ENCODE data around the gene C10orf90. TPM values are rescaled to one million over a fixed set of nuclear protein-coding genes. Genes with fewer than 3 reads are reported as not detected.
"Not testable (repeated sequence)": the region's sequence is repeated elsewhere in the genome, so short reads cannot be mapped to it uniquely, and the experiment has no call there.

C10orf90 gene
- total RNA-seq, 1 experiment from 2014 or later, result 0.57 TPM

- DNase-seq (ENCODE audit: low spot score), result no peak
Measured at GRCh38 chr10:126393076-126393475, 277.4 kb downstream of the C10orf90 start.

DNA sequence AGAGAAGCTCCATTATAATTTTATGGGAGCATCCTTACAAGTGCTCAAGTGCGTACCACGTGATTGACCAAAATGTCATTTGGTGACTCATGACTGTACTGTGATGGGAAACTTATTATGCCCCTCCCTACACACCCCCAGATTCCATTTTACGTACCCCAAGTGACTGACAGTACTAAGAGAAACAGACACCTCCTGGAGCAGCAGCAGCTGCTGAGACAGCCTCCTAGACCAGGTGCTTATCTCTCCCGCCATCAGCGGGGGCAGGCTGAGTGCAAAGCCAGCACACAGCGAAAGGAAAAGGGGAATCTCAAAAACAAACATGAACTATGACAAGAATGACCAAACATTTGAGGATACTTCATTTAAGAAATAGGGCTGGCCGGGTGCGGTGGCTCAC, 278.0 kb downstream of the C10orf90 start:
- DNase-seq (ENCODE audit: low spot score), result no peak

- no peak for DNase-seq (ENCODE audit: low spot score)
Measured at GRCh38 chr10:126392068-126392467, 278.4 kb downstream of the C10orf90 start.

- no peak for DNase-seq (ENCODE audit: low spot score)
Measured at GRCh38 chr10:126391192-126391885, 279.2 kb downstream of the C10orf90 start.

GRCh38 chr10:126390324-126390723, 280.2 kb downstream of the C10orf90 start:
- DNase-seq (ENCODE audit: low spot score), result no peak

DNA sequence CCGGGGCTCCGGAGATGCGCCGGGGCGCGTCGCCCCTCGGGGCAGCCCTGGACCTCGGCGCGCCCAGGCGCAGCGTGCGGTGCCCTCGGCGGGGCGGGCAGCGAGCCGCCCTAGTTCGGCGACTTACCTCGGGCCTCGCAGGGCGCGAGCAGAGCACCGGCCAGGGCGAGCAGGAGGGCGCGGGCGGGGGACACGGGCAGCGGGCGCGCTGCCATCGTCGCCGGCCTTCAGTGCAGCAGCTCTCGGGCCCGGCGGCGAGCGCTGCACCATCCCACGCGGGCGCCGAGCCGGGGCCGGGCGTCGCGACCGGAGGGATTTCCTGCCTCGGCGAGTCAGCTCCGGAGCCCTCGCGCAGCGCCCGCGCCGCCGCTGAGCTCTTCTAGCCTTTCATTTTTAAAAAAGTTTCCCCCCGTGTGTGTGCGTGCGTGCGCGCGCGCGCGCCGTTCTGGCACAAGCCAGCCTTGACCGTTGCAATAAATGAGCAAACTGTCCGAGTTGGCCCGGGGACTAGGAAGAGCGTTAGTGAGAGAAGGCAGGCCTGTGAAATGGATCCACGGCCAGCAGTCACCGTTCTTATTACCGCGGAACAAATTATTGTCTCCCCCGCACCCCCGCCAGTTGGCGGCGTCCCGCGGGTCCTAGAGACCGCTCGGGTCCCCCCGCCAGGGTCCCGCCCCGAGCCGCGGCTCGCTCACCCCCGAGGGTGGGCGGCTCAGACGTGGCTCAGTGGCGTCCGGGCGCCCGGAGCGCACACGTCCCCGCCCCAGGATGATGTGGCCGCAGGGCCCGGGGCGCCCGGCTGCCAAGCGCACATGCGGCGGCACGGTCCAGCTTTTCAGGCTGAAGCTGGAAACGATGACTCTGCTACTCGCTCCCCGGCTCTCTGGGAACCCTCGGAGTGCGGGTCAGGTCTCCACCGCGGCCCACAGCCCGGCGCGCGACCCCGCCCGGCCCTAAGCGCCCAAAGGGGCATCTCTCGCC, 282.3 kb downstream of the C10orf90 start, which contains the start of gene ADAM12:
Gene ADAM12, minus strand, starts transcription at position 547 of the 981 bp plus-strand sequence. Its CDS starts 332 bp downstream, at position 215.
- DNase-seq (ENCODE audit: low spot score), result no peak

GRCh38 chr10:126387041-126387921, 283.2 kb downstream of the C10orf90 start:
- DNase-seq (ENCODE audit: low spot score), result peak; percentile 47

DNA sequence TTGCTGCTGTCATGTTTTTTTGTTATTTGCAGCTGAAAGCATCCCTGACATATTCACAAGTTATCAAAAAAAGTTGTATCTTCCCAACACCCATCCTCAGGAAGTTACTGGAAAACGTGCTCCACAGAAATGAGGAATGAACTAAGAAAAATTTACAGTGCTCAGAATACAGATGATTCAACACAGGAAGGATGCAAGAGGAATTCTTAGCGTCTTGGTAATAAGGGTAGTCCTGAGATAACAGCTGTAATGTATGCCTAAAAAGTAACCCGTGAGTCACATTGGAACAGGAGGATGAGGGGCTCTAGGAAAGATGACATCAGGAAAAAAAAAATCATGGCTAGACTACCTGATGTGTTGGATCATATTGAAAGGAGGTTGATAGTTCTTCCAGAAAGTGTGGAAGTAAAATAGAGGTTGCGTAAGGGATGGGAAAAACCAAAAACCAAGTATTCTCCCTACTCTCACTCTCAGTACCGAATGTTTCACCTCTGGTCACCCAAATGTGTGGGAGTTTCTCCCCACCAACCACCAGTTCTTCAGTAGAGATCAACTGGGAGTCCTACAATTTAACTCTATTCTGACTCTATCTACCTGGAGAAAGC, 286.1 kb downstream of the C10orf90 start:
- peak; percentile 81 for DNase-seq (ENCODE audit: low spot score)

DNA sequence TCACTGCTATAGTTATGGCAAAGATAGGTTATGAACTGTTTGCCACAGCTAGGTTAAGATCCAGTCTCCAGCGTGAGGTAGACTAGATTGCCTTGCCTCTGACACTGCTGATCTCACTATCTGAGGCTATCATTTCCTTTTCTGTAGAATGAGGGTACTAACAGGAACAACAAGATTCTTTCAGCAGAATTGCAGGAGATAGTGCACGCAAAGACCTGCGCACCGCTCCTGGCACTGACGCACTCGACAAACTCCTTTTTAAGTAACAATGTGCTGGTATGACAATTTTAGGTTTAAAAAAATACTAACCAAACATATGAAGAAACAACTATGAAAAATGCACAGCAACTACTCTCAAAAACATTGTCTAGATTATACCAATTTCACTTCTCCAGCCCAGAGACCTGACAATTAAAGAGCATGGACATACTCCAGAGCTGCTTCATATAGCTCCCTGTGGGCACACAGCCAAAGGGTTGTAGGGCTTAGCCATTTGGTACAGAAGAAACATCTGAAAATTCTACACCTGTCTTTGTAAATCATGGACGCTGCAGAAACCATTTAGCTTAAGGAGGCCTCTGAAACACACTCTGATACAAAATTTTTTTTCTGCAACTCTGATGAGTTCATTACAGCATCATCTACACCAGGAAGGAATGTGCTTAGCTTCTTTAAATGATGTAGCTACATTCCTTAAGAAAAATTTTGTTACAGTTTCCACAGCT, 290.0 kb downstream of the C10orf90 start:
- no peak for DNase-seq (ENCODE audit: low spot score)

DNA sequence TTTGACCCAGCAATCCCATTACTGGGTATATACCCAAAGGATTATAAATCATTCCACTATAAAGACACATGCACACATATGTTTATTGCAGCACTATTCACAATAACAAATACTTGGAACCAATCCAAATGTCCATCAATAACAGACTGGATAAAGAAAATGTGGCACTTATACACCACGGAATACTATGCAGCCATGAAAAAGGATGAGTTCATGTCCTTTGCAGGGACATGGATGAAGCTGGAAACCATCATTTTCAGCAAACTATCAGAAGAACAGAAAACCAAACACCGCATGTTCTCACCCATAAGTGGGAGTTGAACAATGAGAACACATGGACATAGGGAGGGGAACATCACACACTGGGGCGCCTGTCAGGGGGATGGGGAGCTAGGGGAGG, 291.3 kb downstream of the C10orf90 start:
- not testable (repeated sequence) for DNase-seq (ENCODE audit: low spot score)

GRCh38 chr10:126376956-126377355, 293.5 kb downstream of the C10orf90 start:
- peak; percentile 74 for DNase-seq (ENCODE audit: low spot score)

- peak; percentile 23 for DNase-seq (ENCODE audit: low spot score)
Measured at GRCh38 chr10:126375926-126376554, 294.5 kb downstream of the C10orf90 start.

- DNase-seq (ENCODE audit: low spot score), result no peak
Measured at GRCh38 chr10:126375299-126375698, 295.2 kb downstream of the C10orf90 start.

Other genes starting within 250 kb of the C10orf90 start
- 20.3 and 29.8 TPM in 2 replicates for gene DOCK1, start 234.7 kb upstream of the C10orf90 start, total RNA-seq (2014; rRNA removed; shearing (Covaris generic))